GM12878 (cell line): Measurements from ENCODE around the gene DAAM1. TPM values are rescaled to one million over a fixed set of nuclear protein-coding genes. Genes with fewer than 3 reads are reported as not detected.

Experiments
- ATAC-seq: fragments of 200-7000 bp; cut with Tn5 transposase; 3 replicates; pipeline ENCODE4 v1.9.1; 2020; ENCODE audit warnings: mild to moderate bottlenecking, moderate library complexity
- BruUV-seq: library from RNA; stranded (reverse); fragments of 400-500 nt; replicated peaks from 2 replicates; lab custom pipeline; 2021; lab: Mats Ljungman, UMichigan
- CTCF ChIA-PET: fragments of 300-600 bp; sonication (Branson Sonifier 250); formaldehyde crosslinking; extraction: SDS; loops from one replicate; lab custom pipeline; 2021; ENCODE audit warnings: inconsistent platforms; lab: Yijun Ruan, JAX
- POLR2A ChIA-PET: fragments of 350-600 bp; formaldehyde crosslinking; extraction: SDS; loops from one replicate; lab custom pipeline; 2021; ENCODE audit warnings: inconsistent platforms; lab: Charles Lee
- RAD21 ChIA-PET: fragments of 300-600 bp; sonication (Branson Sonifier 250); formaldehyde crosslinking; loops from one replicate; lab custom pipeline; 2023; ENCODE audit warnings: antibody characterized with exemption; ENCODE audit not compliant: unreplicated experiment; lab: Charles Lee
- SMC1A ChIA-PET: fragments of 300-600 bp; sonication (Branson Sonifier 250); formaldehyde crosslinking; loops from one replicate; lab custom pipeline; 2023; ENCODE audit not compliant: unreplicated experiment, uncharacterized antibody; lab: Charles Lee
- DNase-seq: peaks from one replicate; pipeline ENCODE4 v3.0.0-alpha.2; 2011; ENCODE audit warnings: low read depth, low spot score
- FAIRE-seq: peaks from 3 replicates; lab custom pipeline; 2011; peaks lifted over from hg19 to GRCh38; lab: Jason Lieb, UNC
- H2AFZ ChIP-seq: 2 replicates; pipeline ENCODE4 v1.6.0; 2011; ENCODE audit warnings: low read depth, low read length, control low read depth; ENCODE audit not compliant: control insufficient read depth
- H3K27ac ChIP-seq: 2 replicates; pipeline ENCODE4 v1.5.1; 2011; ENCODE audit warnings: control low read depth; ENCODE audit not compliant: control insufficient read depth, insufficient read depth
- H3K27me3 ChIP-seq, 2 experiments: replicated peaks in 1 of 2; 2 replicates each; pipeline versions ENCODE4 v1.6.0 to v1.6.1; 2011; ENCODE audit warnings: low read length in 1 of 2; ENCODE audit not compliant: control insufficient read depth in 2 of 2, insufficient read depth in 2 of 2
- H3K36me3 ChIP-seq, 2 experiments: 2 replicates each; pipeline ENCODE4 v1.5.1; 2011; ENCODE audit warnings: low read length in 1 of 2; ENCODE audit not compliant: control insufficient read depth in 2 of 2, insufficient read depth in 2 of 2
- H3K4me1 ChIP-seq: 2 replicates; pipeline ENCODE4 v1.6.1; 2011; ENCODE audit warnings: mild to moderate bottlenecking, low read length, moderate library complexity, mixed read lengths; ENCODE audit not compliant: control insufficient read depth, insufficient read depth
- H3K4me2 ChIP-seq: 2 replicates; pipeline ENCODE4 v1.6.0; 2011; ENCODE audit warnings: control low read depth; ENCODE audit not compliant: control insufficient read depth, insufficient read depth
- H3K4me3 ChIP-seq: fragments of 200-600 bp; sonication (generic); 2 replicates; pipeline ENCODE4 v1.5.1; 2016
- H3K79me2 ChIP-seq: 2 replicates; pipeline ENCODE4 v1.6.0; 2011; ENCODE audit warnings: low read length; ENCODE audit not compliant: control insufficient read depth, insufficient read depth
- H3K9ac ChIP-seq: 2 replicates; pipeline ENCODE4 v1.8.0; 2011; ENCODE audit warnings: low read length, control low read depth, mixed read lengths; ENCODE audit not compliant: control insufficient read depth, insufficient read depth
- H3K9me3 ChIP-seq: replicated peaks from 3 replicates; pipeline ENCODE4 v1.5.1; 2011; ENCODE audit warnings: mild to moderate bottlenecking, low read length; ENCODE audit not compliant: control insufficient read depth, insufficient read depth
- H4K20me1 ChIP-seq: 2 replicates; pipeline ENCODE4 v1.6.0; 2011; ENCODE audit not compliant: control insufficient read depth, insufficient read depth
- BRCA1 ChIP-seq: IDR thresholded peaks from 2 replicates; pipeline ENCODE4 v1.6.1; 2011; ENCODE audit warnings: low read depth, low read length, improper control_type of control experiment
- CBX5 ChIP-seq: sonication (generic); IDR thresholded peaks from 2 replicates; pipeline ENCODE4 v1.6.1; 2016; ENCODE audit warnings: low read depth, moderate library complexity, mild to moderate bottlenecking, inconsistent platforms
- CREB1 ChIP-seq: IDR thresholded peaks from 2 replicates; pipeline ENCODE4 v1.6.1; 2012; ENCODE audit warnings: low read depth, mild to moderate bottlenecking, inconsistent platforms
- GABPA ChIP-seq: IDR thresholded peaks from 2 replicates; pipeline ENCODE4 v1.6.1; 2014; ENCODE audit warnings: antibody characterized with exemption, low read depth, mild to moderate bottlenecking, inconsistent platforms
- GATAD2B ChIP-seq: fragments of 450-650 bp; conservative IDR thresholded peaks from 2 replicates; pipeline ENCODE4 v1.6.1; 2017; ENCODE audit warnings: low read depth, mild to moderate bottlenecking, moderate library complexity
- PRDM15 ChIP-seq: fragments of 450-650 bp; formaldehyde crosslinking; IDR thresholded peaks from 2 replicates; pipeline ENCODE4 v1.4.0; 2020; ENCODE audit warnings: mild to moderate bottlenecking, moderate library complexity
- RELA ChIP-seq: fragments of 450-650 bp; IDR thresholded peaks from 2 replicates; pipeline ENCODE4 v1.8.0; 2014; ENCODE audit warnings: borderline replicate concordance; ENCODE audit not compliant: partially characterized antibody
- TCF12 ChIP-seq: IDR thresholded peaks from 2 replicates; pipeline ENCODE4 v1.6.1; 2011; ENCODE audit warnings: low read depth, mild to moderate bottlenecking, low read length
- USF2 ChIP-seq: IDR thresholded peaks from 2 replicates; pipeline ENCODE4 v1.6.1; 2011; ENCODE audit warnings: low read depth, low read length, improper control_type of control experiment, borderline replicate concordance
- YY1 ChIP-seq: IDR thresholded peaks from 2 replicates; pipeline ENCODE4 v1.6.1; 2011; ENCODE audit warnings: low read depth, mild to moderate bottlenecking, low read length
- ZNF622 ChIP-seq: fragments of 450-650 bp; IDR thresholded peaks from 2 replicates; pipeline ENCODE4 v1.6.1; 2017; ENCODE audit warnings: mild to moderate bottlenecking, inconsistent platforms
- WGBS: methylation state at CpG from one replicate; pipeline ENCODE4 v1.1.6; 2016; ENCODE audit warnings: low lambda C conversion rate; ENCODE audit not compliant: insufficient replicate concordance, insufficient coverage; ENCODE audit errors: missing lambda C conversion rate; 5-methylcytosine and 5-hydroxymethylcytosine counted together
- in situ Hi-C: fragments of 300-500 bp; cut with MboI; formaldehyde crosslinking; loops from 9 replicates; pipeline ENCODE4 v1.14.3; 2018; ENCODE audit warnings: mixed read lengths
- intact Hi-C: fragments of 100-400 bp; cut with micrococcal nuclease; formaldehyde crosslinking; loops from one replicate; pipeline ENCODE4 v1.14.2; 2022; ENCODE audit not compliant: unreplicated experiment
- polyA plus RNA-seq, 11 experiments: library from polyadenylated mRNA; depleted of rRNA in 4 of 11; unstranded in 6 of 11; stranded (reverse) in 5 of 11; fragments of >200 nt; fragmentation: Nextera tagmentation in 4 of 11; fragmentation: Illumina TruSeq in 1 of 11; extraction: Ambion mirVana in 4 of 11; extraction: Trizol in 1 of 11; gene quantifications; 1 replicate in 1 of 11; 2 replicates in 10 of 11; pipeline versions ENCODE4 v1.2.1 to v1.2.3, GENCODE V29; 2011 to 2016; ENCODE audit warnings: inconsistent platforms in 2 of 11, missing spikeins in 2 of 11, low read depth in 1 of 11
- total RNA-seq, 4 experiments: library from RNA; depleted of rRNA in 3 of 4; stranded (reverse); fragments of >200 nt in 3 of 4; fragmentation: Illumina TruSeq in 1 of 4; extraction: Trizol in 1 of 4; gene quantifications; 2 replicates each; pipeline versions ENCODE4 v1.2.1 to v1.2.3, GENCODE V29; 2013 to 2021
- TF ChIP-seq, protein P1 (sequence below): fragments of 450-650 bp; IDR thresholded peaks from 2 replicates; pipeline ENCODE4 v1.6.1; 2016; ENCODE audit warnings: mild to moderate bottlenecking, moderate library complexity, borderline replicate concordance
- TF ChIP-seq, protein P2 (sequence below): fragments of 450-650 bp; IDR thresholded peaks from 2 replicates; pipeline ENCODE4 v1.6.1; 2018; ENCODE audit warnings: mild to moderate bottlenecking, low read depth, moderate library complexity; ENCODE audit not compliant: partially characterized antibody

The DAAM1 gene
- total and polyA plus RNA-seq, 10 of the 15 experiments (the other 5 are each of a cell fraction or from before 2014, with no cell fraction given): 13.8 to 32.4 (median 24.2) TPM

DNA sequence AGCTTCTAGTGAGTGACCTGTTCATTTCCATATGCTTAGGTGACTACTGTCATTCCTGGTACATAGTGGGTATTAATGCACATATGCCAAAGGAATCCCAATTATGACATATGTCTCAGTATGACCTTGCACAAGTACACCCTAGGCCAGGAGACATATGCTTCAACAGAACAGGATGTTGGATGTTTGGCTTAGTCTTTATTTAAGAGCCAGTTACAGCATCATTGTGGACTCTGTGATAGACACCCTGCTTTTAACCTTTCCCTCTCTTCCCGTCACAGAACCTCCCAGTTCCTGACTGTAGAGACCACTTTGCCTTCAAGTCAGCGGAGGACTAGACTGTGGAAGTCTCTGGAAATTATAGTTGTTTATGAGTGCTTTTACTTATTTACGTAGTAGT is 72.9 kb downstream of the DAAM1 start:
- FAIRE-seq: no peak
- Histone ChIP-seq H4K20me1 (no peaks in the 10 kb centered on the region; the same call in 1 of the 2 replicates), H3K9me3 (no peaks in the 10 kb centered on the region; the same call in 2 of the 3 replicates), H3K79me2 (no peaks in the 10 kb centered on the region), H3K27me3 (no peaks in the 10 kb centered on the region), H3K27ac (no peak overlapping the region), H2AFZ (no peak overlapping the region), H3K4me1 (no peaks in the 10 kb centered on the region), H3K4me3 (no peak overlapping the region), H3K9ac (no peak overlapping the region), H3K4me2 (no peak overlapping the region), H3K36me3 (peaks cover 0 to 12% of the 10 kb centered on the region in 2 experiments; a peak in 2 of 4 replicates)
- ATAC-seq: no peak
- ChIA-PET RAD21 (interaction anchor here (0.7 kb wide), 1 partner anchor 14 kb away, joined by 3 read pairs; no protein-coding TSS in a partner anchor), POLR2A (no interaction called here), SMC1A (interaction anchor here (0.8 to 2.2 kb wide), 5 partner anchors 8 to 71 kb away, joined by 3 to 10 read pairs (median 5); no protein-coding TSS in a partner anchor), CTCF (no interaction called here)
- in situ Hi-C loops (no loop called here), intact Hi-C loops (no loop called here)
- no peak for DNase-seq
- WGBS: 97% methylated on average over 2 of the region's 3 CpGs
- no TSS peak for BruUV-seq
- TF ChIP-seq YY1 (no peak), ZNF622 (no peak), BRCA1 (no peak), TCF12 (no peak), USF2 (no peak), RELA (no peak), GABPA (no peak), CREB1 (no peak), CBX5 (no peak), GATAD2B (no peak), PRDM15 (CRISPR knock-in tag) (no peak)
- TF ChIP-seq, protein P1, sequence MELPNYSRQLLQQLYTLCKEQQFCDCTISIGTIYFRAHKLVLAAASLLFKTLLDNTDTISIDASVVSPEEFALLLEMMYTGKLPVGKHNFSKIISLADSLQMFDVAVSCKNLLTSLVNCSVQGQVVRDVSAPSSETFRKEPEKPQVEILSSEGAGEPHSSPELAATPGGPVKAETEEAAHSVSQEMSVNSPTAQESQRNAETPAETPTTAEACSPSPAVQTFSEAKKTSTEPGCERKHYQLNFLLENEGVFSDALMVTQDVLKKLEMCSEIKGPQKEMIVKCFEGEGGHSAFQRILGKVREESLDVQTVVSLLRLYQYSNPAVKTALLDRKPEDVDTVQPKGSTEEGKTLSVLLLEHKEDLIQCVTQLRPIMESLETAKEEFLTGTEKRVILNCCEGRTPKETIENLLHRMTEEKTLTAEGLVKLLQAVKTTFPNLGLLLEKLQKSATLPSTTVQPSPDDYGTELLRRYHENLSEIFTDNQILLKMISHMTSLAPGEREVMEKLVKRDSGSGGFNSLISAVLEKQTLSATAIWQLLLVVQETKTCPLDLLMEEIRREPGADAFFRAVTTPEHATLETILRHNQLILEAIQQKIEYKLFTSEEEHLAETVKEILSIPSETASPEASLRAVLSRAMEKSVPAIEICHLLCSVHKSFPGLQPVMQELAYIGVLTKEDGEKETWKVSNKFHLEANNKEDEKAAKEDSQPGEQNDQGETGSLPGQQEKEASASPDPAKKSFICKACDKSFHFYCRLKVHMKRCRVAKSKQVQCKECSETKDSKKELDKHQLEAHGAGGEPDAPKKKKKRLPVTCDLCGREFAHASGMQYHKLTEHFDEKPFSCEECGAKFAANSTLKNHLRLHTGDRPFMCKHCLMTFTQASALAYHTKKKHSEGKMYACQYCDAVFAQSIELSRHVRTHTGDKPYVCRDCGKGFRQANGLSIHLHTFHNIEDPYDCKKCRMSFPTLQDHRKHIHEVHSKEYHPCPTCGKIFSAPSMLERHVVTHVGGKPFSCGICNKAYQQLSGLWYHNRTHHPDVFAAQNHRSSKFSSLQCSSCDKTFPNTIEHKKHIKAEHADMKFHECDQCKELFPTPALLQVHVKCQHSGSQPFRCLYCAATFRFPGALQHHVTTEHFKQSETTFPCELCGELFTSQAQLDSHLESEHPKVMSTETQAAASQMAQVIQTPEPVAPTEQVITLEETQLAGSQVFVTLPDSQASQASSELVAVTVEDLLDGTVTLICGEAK: no peak
- TF ChIP-seq, protein P2, sequence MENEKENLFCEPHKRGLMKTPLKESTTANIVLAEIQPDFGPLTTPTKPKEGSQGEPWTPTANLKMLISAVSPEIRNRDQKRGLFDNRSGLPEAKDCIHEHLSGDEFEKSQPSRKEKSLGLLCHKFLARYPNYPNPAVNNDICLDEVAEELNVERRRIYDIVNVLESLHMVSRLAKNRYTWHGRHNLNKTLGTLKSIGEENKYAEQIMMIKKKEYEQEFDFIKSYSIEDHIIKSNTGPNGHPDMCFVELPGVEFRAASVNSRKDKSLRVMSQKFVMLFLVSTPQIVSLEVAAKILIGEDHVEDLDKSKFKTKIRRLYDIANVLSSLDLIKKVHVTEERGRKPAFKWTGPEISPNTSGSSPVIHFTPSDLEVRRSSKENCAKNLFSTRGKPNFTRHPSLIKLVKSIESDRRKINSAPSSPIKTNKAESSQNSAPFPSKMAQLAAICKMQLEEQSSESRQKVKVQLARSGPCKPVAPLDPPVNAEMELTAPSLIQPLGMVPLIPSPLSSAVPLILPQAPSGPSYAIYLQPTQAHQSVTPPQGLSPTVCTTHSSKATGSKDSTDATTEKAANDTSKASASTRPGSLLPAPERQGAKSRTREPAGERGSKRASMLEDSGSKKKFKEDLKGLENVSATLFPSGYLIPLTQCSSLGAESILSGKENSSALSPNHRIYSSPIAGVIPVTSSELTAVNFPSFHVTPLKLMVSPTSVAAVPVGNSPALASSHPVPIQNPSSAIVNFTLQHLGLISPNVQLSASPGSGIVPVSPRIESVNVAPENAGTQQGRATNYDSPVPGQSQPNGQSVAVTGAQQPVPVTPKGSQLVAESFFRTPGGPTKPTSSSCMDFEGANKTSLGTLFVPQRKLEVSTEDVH: no peak
